ENCODE measurements around the gene CACNA1B. TPM values are rescaled to one million over a fixed set of nuclear protein-coding genes. Genes with fewer than 3 reads are reported as not detected.
A peak's percentile ranks its signal among the peaks of the same experiment; 100 is the strongest.

Gene CACNA1B
- total and polyA plus RNA-seq, 8 donors: 0.03 to 2.2 (median 0.51) TPM; not detected in 2

GRCh38 chr9:138065287-138065686 lies 187.7 kb downstream of the CACNA1B start:
- H3K27ac ChIP-seq: no peak overlapping the region
- intact Hi-C loops (cut with DNase I; ENCODE audit: low total_unique reads): no loop called here
- H3K27me3 ChIP-seq: peaks cover 0 to 37% (median 0%) of the 10 kb centered on the region in 3 donors
- whole genome bisulfite sequencing, 5 donors: 73 to 85% (median 76%) methylated on average over 9 of the region's 9 CpGs
- no peaks in the 10 kb centered on the region for H3K36me3 ChIP-seq
- no peaks in the 10 kb centered on the region for H3K4me1 ChIP-seq
- DNase-seq: no peak
- H3K4me3 ChIP-seq: no peak overlapping the region
- H3K9me3 ChIP-seq: no peaks in the 10 kb centered on the region
- TF ChIP-seq, protein P1, sequence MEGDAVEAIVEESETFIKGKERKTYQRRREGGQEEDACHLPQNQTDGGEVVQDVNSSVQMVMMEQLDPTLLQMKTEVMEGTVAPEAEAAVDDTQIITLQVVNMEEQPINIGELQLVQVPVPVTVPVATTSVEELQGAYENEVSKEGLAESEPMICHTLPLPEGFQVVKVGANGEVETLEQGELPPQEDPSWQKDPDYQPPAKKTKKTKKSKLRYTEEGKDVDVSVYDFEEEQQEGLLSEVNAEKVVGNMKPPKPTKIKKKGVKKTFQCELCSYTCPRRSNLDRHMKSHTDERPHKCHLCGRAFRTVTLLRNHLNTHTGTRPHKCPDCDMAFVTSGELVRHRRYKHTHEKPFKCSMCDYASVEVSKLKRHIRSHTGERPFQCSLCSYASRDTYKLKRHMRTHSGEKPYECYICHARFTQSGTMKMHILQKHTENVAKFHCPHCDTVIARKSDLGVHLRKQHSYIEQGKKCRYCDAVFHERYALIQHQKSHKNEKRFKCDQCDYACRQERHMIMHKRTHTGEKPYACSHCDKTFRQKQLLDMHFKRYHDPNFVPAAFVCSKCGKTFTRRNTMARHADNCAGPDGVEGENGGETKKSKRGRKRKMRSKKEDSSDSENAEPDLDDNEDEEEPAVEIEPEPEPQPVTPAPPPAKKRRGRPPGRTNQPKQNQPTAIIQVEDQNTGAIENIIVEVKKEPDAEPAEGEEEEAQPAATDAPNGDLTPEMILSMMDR (IDR thresholded peaks at IDR 0.05): no peak
- no peak for TF ChIP-seq EP300 (IDR thresholded peaks at IDR 0.05)
- no peak for TF ChIP-seq POLR2A (IDR thresholded peaks at IDR 0.05)
- TF ChIP-seq POLR2AphosphoS5 (IDR thresholded peaks at IDR 0.05): no peak

GRCh38 chr9:138066049-138066448 lies 188.5 kb downstream of the CACNA1B start:
- 64 to 71% (median 68%) methylated on average over 6 of the region's 6 CpGs for WGBS, 5 donors
- Histone ChIP-seq H3K27me3 (peaks cover 0 to 37% (median 0%) of the 10 kb centered on the region in 3 donors), H3K4me1 (no peaks in the 10 kb centered on the region), H3K27ac (no peak overlapping the region), H3K36me3 (no peaks in the 10 kb centered on the region), H3K9me3 (no peaks in the 10 kb centered on the region), H3K4me3 (no peak overlapping the region)
- TF ChIP-seq POLR2AphosphoS5 (IDR thresholded peaks at IDR 0.05): no peak
- TF ChIP-seq, protein P1 (IDR thresholded peaks at IDR 0.05): no peak
- TF ChIP-seq EP300 (IDR thresholded peaks at IDR 0.05): no peak
- no peak for TF ChIP-seq POLR2A (IDR thresholded peaks at IDR 0.05)
- DNase-seq: no peak
- intact Hi-C loops (cut with DNase I; ENCODE audit: low total_unique reads): no loop called here

GRCh38 chr9:138067613-138068367 lies 190.2 kb downstream of the CACNA1B start:
- H3K9me3 ChIP-seq: no peaks in the 10 kb centered on the region
- no peaks in the 10 kb centered on the region for H3K4me1 ChIP-seq
- WGBS, 5 donors: 83 to 89% (median 87%) methylated on average over 15 to 17 of the region's 17 CpGs
- no peaks in the 10 kb centered on the region for H3K36me3 ChIP-seq
- peak in 1 of 2 donors; percentile 17 for DNase-seq
- H3K27me3 ChIP-seq: peaks cover 0 to 42% (median 0%) of the 10 kb centered on the region in 3 donors
- no peak for TF ChIP-seq POLR2A (IDR thresholded peaks at IDR 0.05)
- TF ChIP-seq, protein P1 (IDR thresholded peaks at IDR 0.05): no peak
- TF ChIP-seq EP300 (IDR thresholded peaks at IDR 0.05): no peak
- no peak for TF ChIP-seq POLR2AphosphoS5 (IDR thresholded peaks at IDR 0.05)
- no peak overlapping the region for H3K27ac ChIP-seq
- no peak overlapping the region for H3K4me3 ChIP-seq
- intact Hi-C loops (cut with DNase I; ENCODE audit: low total_unique reads): no loop called here

- Histone ChIP-seq H3K36me3 (no peaks in the 10 kb centered on the region), H3K27me3 (peaks cover 0 to 44% (median 0%) of the 10 kb centered on the region in 3 donors), H3K4me1 (no peaks in the 10 kb centered on the region), H3K4me3 (no peak overlapping the region), H3K27ac (no peak overlapping the region), H3K9me3 (no peaks in the 10 kb centered on the region)
- WGBS, 5 donors: 15 to 57% (median 49%) methylated on average over 2 to 9 of the region's 9 CpGs; no CpG with 5 or more reads in 1 of the 5 donors
- TF ChIP-seq EP300 (IDR thresholded peaks at IDR 0.05) (no peak), POLR2A (IDR thresholded peaks at IDR 0.05) (no peak), POLR2AphosphoS5 (IDR thresholded peaks at IDR 0.05) (no peak)
- TF ChIP-seq, protein P1 (IDR thresholded peaks at IDR 0.05): no peak
- peak in 1 of 2 donors; percentile 15 for DNase-seq
- intact Hi-C loops (cut with DNase I; ENCODE audit: low total_unique reads): no loop called here
Measured at GRCh38 chr9:138068601-138069035, 191.0 kb downstream of the CACNA1B start.
